ENCODE results near the gene JAZF1. TPM values are rescaled to one million over a fixed set of nuclear protein-coding genes. Genes with fewer than 3 reads are reported as not detected.

JAZF1 gene
- total and polyA plus RNA-seq, 2 experiments from 2014 or later: 13.8 to 19.6 TPM

- no peak for DNase-seq
- 97 to 99% methylated on average over 3 of the region's 3 CpGs for WGBS, 2 experiments (ENCODE audit: low coverage in 1 of 2, low lambda C conversion rate in 2 of 2, missing lambda C conversion rate in 2 of 2)
- no peaks in the 10 kb centered on the region for H3K9me2 ChIP-seq (ENCODE audit: insufficient read depth)
- H3K9me3 ChIP-seq (ENCODE audit: low read depth): no peaks in the 10 kb centered on the region
- H3K36me3 ChIP-seq (ENCODE audit: low read depth): no peaks in the 10 kb centered on the region
- no peak overlapping the region for H3K27ac ChIP-seq
- H2AFZ ChIP-seq: no peak overlapping the region
- H3K4me2 ChIP-seq (ENCODE audit: unreplicated experiment): no peak overlapping the region
- no peaks in the 10 kb centered on the region for H4K20me1 ChIP-seq (ENCODE audit: insufficient read depth)
- H3K9ac ChIP-seq: no peak overlapping the region
- TF ChIP-seq EZH2phosphoT487 (IDR thresholded peaks at IDR 0.05; ENCODE audit: insufficient read depth, low read depth) (no peak), EZH2 (IDR thresholded peaks at IDR 0.05; ENCODE audit: insufficient read depth, poor library complexity, severe bottlenecking) (no peak)
- H3K4me3 ChIP-seq: no peak overlapping the region
- H3K4me1 ChIP-seq (ENCODE audit: insufficient read depth): no peaks in the 10 kb centered on the region
- H3K27me3 ChIP-seq (replicated peaks; ENCODE audit: insufficient read depth): no peaks in the 10 kb centered on the region
- in situ Hi-C loops (cut with MboI): no loop called here
- no peaks in the 10 kb centered on the region for H3F3A ChIP-seq (ENCODE audit: insufficient read depth)
- H3K79me2 ChIP-seq (ENCODE audit: insufficient read depth): no peaks in the 10 kb centered on the region
Measured at GRCh38 chr7:27846388-27846787, 334.2 kb downstream of the JAZF1 start.

- Histone ChIP-seq H3K4me1 (ENCODE audit: insufficient read depth) (no peaks in the 10 kb centered on the region), H3K27me3 (replicated peaks; ENCODE audit: insufficient read depth) (no peaks in the 10 kb centered on the region), H3K79me2 (ENCODE audit: insufficient read depth) (no peaks in the 10 kb centered on the region), H3K27ac (no peak overlapping the region), H3K4me2 (ENCODE audit: unreplicated experiment) (no peak overlapping the region), H3K9me3 (ENCODE audit: low read depth) (no peaks in the 10 kb centered on the region), H4K20me1 (ENCODE audit: insufficient read depth) (no peaks in the 10 kb centered on the region), H3F3A (ENCODE audit: insufficient read depth) (no peaks in the 10 kb centered on the region), H2AFZ (no peak overlapping the region), H3K9ac (no peak overlapping the region), H3K4me3 (no peak overlapping the region), H3K36me3 (ENCODE audit: low read depth) (no peaks in the 10 kb centered on the region), H3K9me2 (ENCODE audit: insufficient read depth) (no peaks in the 10 kb centered on the region)
- DNase-seq: no peak
- TF ChIP-seq EZH2phosphoT487 (IDR thresholded peaks at IDR 0.05; ENCODE audit: insufficient read depth, low read depth) (no peak), EZH2 (IDR thresholded peaks at IDR 0.05; ENCODE audit: insufficient read depth, poor library complexity, severe bottlenecking) (no peak)
- in situ Hi-C loops (cut with MboI): no loop called here
- 95 to 98% methylated on average over 15 of the region's 15 CpGs for WGBS, 2 experiments (ENCODE audit: low coverage in 1 of 2, low lambda C conversion rate in 2 of 2, missing lambda C conversion rate in 2 of 2)
Measured at GRCh38 chr7:27843584-27844305, 336.9 kb downstream of the JAZF1 start.

- Histone ChIP-seq H3K4me1 (ENCODE audit: insufficient read depth) (no peaks in the 10 kb centered on the region), H4K20me1 (ENCODE audit: insufficient read depth) (no peaks in the 10 kb centered on the region), H3K79me2 (ENCODE audit: insufficient read depth) (no peaks in the 10 kb centered on the region), H3F3A (ENCODE audit: insufficient read depth) (no peaks in the 10 kb centered on the region), H2AFZ (no peak overlapping the region), H3K9ac (no peak overlapping the region), H3K27ac (no peak overlapping the region), H3K4me3 (no peak overlapping the region), H3K4me2 (ENCODE audit: unreplicated experiment) (no peak overlapping the region), H3K27me3 (replicated peaks; ENCODE audit: insufficient read depth) (no peaks in the 10 kb centered on the region), H3K9me2 (ENCODE audit: insufficient read depth) (no peaks in the 10 kb centered on the region), H3K9me3 (ENCODE audit: low read depth) (no peaks in the 10 kb centered on the region), H3K36me3 (ENCODE audit: low read depth) (no peaks in the 10 kb centered on the region)
- DNase-seq: no peak
- in situ Hi-C loops (cut with MboI): no loop called here
- WGBS, 2 experiments (ENCODE audit: low coverage in 1 of 2, low lambda C conversion rate in 2 of 2, missing lambda C conversion rate in 2 of 2): 74 to 79% methylated on average over 9 of the region's 9 CpGs
- TF ChIP-seq EZH2phosphoT487 (IDR thresholded peaks at IDR 0.05; ENCODE audit: insufficient read depth, low read depth) (no peak), EZH2 (IDR thresholded peaks at IDR 0.05; ENCODE audit: insufficient read depth, poor library complexity, severe bottlenecking) (no peak)
Measured at GRCh38 chr7:27842851-27843250, 337.7 kb downstream of the JAZF1 start.

GRCh38 chr7:27842094-27842692 lies 338.4 kb downstream of the JAZF1 start:
- Histone ChIP-seq H3K9ac (no peak overlapping the region), H3K27me3 (replicated peaks; ENCODE audit: insufficient read depth) (no peaks in the 10 kb centered on the region), H3K27ac (no peak overlapping the region), H3F3A (ENCODE audit: insufficient read depth) (no peaks in the 10 kb centered on the region), H3K4me2 (ENCODE audit: unreplicated experiment) (no peak overlapping the region), H3K79me2 (ENCODE audit: insufficient read depth) (no peaks in the 10 kb centered on the region), H4K20me1 (ENCODE audit: insufficient read depth) (no peaks in the 10 kb centered on the region), H3K4me1 (ENCODE audit: insufficient read depth) (no peaks in the 10 kb centered on the region), H3K9me2 (ENCODE audit: insufficient read depth) (no peaks in the 10 kb centered on the region), H2AFZ (no peak overlapping the region), H3K4me3 (no peak overlapping the region), H3K9me3 (ENCODE audit: low read depth) (no peaks in the 10 kb centered on the region), H3K36me3 (ENCODE audit: low read depth) (no peaks in the 10 kb centered on the region)
- in situ Hi-C loops (cut with MboI): no loop called here
- TF ChIP-seq EZH2phosphoT487 (IDR thresholded peaks at IDR 0.05; ENCODE audit: insufficient read depth, low read depth) (no peak), EZH2 (IDR thresholded peaks at IDR 0.05; ENCODE audit: insufficient read depth, poor library complexity, severe bottlenecking) (no peak)
- WGBS, 2 experiments (ENCODE audit: low coverage in 1 of 2, low lambda C conversion rate in 2 of 2, missing lambda C conversion rate in 2 of 2): 36 to 45% methylated on average over 14 of the region's 14 CpGs
- peak; percentile 21 for DNase-seq

Data from GM23248 (cell line).